ENCODE data around the gene DDX41. TPM values are rescaled to one million over a fixed set of nuclear protein-coding genes. Genes with fewer than 3 reads are reported as not detected.

The DDX41 gene
- total RNA-seq, 1 experiment from 2014 or later: 133 TPM

DNA sequence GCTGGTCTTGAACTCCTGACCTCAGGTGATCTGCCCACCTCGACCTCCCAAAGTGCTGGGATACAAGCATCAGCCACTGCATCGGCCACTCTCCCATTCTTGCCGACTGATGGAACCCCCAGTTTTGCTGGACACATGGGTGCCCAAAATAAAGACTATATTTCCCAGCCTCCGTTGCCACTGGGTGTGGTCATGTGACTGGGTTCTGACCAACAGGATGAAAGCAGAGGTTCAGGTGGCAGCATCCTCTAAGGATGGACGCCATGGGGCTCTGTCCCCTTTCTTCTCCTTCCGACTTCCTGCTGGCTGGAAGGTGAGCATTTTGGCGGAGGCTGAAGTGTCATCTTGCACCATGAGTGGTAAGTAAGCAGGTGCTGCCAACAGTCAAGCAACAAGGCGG lies 29.6 kb downstream of the DDX41 start:
- Mint-ChIP-seq H3K4me3 (no peak overlapping the region), H3K36me3 (ENCODE audit: insufficient read depth in 1 of 3, low read depth in 3 of 3) (peaks cover 44 to 86% (median 84%) of the 10 kb centered on the region in 3 experiments), H3K9me3 (no peaks in the 10 kb centered on the region; a peak in 1 of 5 replicates), H3K4me1 (peaks cover 3 to 11% of the 10 kb centered on the region in 2 experiments; a peak in 3 of 4 replicates), H3K27me3 (ENCODE audit: low read depth) (no peaks in the 10 kb centered on the region; the same call in none of the 2 replicates), H3K27ac (0 out of 7 replicates have a peak overlapping the region, but pooled peaks of 1 of the 3 experiments have one; percentile 53)
- no peak overlapping the region for H2BK120ac ChIP-seq (ENCODE audit: low read depth, low read length, poor library complexity, severe bottlenecking)
- no CpG with 5 or more reads among the region's 8 CpGs for WGBS (ENCODE audit: extremely low coverage, insufficient read length, low lambda C conversion rate)
- no peaks in the 10 kb centered on the region for H3K79me2 ChIP-seq (ENCODE audit: insufficient read depth, low read length)
- H3K18ac ChIP-seq (ENCODE audit: insufficient read length, low read depth, low read length): no peak overlapping the region
- H4K20me1 ChIP-seq (ENCODE audit: control insufficient read depth, insufficient read depth, insufficient read length): no peaks in the 10 kb centered on the region
- no peaks in the 10 kb centered on the region for H3K79me1 ChIP-seq (ENCODE audit: insufficient read depth, low read depth, low read length, poor library complexity, severe bottlenecking)
- H2BK20ac ChIP-seq (ENCODE audit: low read depth, low read length, poor library complexity, severe bottlenecking): no peak overlapping the region
- no peak overlapping the region for H2BK12ac ChIP-seq (ENCODE audit: insufficient read length, low read depth, low read length)
- no peaks in the 10 kb centered on the region for H3K27me3 ChIP-seq (ENCODE audit: insufficient read depth, low read length)
- H3K14ac ChIP-seq (ENCODE audit: insufficient read depth, low read length): no peak overlapping the region
- H3K4me1 ChIP-seq (ENCODE audit: insufficient read depth, low read length): no peaks in the 10 kb centered on the region; the same call in 1 of the 2 replicates
- no peak overlapping the region for H3K56ac ChIP-seq (ENCODE audit: insufficient read length, low read depth, low read length)
- H2BK15ac ChIP-seq (ENCODE audit: low read depth, low read length): no peak overlapping the region
- TF ChIP-seq CTCF (conservative IDR thresholded peaks at IDR 0.05): no peak
- H4K91ac ChIP-seq (ENCODE audit: insufficient read length, low read depth, low read length): no peak overlapping the region
- H3K4ac ChIP-seq (ENCODE audit: low read depth, low read length): no peak overlapping the region
- H3K27ac ChIP-seq (ENCODE audit: insufficient read length, low read depth, low read length): no peak overlapping the region
- H2AK5ac ChIP-seq (ENCODE audit: insufficient read length, low read length): no peak overlapping the region
- no peak overlapping the region for H3T11ph ChIP-seq (ENCODE audit: low read length)
- H4K5ac ChIP-seq (ENCODE audit: insufficient read length, low read depth, low read length): no peak overlapping the region
- H3K4me2 ChIP-seq (ENCODE audit: insufficient read depth, insufficient read length, low read length): no peak overlapping the region
- H3K23ac ChIP-seq (ENCODE audit: insufficient read length, low read depth, low read length): no peak overlapping the region
- H3K9ac ChIP-seq (ENCODE audit: extremely low read depth, insufficient read length, low read length): no peak overlapping the region
- H3K9me3 ChIP-seq (ENCODE audit: control insufficient read depth, low read depth, low read length): no peaks in the 10 kb centered on the region
- no peak overlapping the region for H2AFZ ChIP-seq (ENCODE audit: low read length)
- no peak for DNase-seq
- no peaks in the 10 kb centered on the region for H3K23me2 ChIP-seq (ENCODE audit: insufficient read length, low read depth, low read length, poor library complexity, severe bottlenecking)
- H2BK5ac ChIP-seq (ENCODE audit: insufficient read length, low read length): no peak overlapping the region
- H4K8ac ChIP-seq (replicated peaks; ENCODE audit: insufficient read length, low read depth, low read length): no peak overlapping the region

Data from H9 (cell line).